Non-pigmented ciliary epithelial cell (primary cell): Measurements from ENCODE around the gene SPPL3.
"Not testable (repeated sequence)": the region's sequence is repeated elsewhere in the genome, so short reads cannot be mapped to it uniquely, and the experiment has no call there.

Source experiments
- DNase-seq: peaks from one replicate; pipeline ENCODE4 v3.0.0-alpha.2; 2010; ENCODE audit warnings: low read depth

The SPPL3 gene

DNA sequence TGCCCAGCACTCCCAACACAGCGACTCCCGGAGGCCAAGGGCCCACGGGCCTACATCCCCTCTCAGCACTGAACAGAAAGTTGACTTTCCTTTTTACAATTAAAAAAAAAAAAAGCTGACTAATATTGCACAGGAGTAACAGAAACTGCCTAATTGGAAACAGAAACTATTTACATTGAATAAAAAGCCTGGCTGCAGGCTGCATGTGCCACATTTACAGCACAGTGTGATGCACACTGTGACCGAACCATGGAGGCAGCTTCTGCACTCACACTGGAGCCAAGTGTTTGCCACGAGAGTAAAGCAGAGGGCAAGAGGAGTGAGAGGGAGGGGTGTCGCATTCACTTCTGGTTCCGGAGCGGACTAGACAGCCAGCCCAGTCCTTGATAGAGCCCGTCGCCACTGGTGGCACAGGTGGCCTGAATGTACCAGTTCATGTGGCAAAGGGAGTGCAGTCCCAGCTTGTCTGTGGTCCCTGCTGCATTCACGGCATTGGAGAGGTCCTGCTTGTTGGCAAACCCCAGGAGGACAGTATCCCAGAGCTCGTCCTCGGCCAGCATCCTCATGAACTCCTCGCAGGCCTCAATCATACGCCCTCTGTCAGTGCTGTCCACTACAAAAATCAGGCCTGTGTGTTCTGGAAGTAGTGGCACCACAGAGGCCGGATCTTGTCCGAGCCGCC is 59.2 kb downstream of the SPPL3 start:
- no peak for DNase-seq

DNA sequence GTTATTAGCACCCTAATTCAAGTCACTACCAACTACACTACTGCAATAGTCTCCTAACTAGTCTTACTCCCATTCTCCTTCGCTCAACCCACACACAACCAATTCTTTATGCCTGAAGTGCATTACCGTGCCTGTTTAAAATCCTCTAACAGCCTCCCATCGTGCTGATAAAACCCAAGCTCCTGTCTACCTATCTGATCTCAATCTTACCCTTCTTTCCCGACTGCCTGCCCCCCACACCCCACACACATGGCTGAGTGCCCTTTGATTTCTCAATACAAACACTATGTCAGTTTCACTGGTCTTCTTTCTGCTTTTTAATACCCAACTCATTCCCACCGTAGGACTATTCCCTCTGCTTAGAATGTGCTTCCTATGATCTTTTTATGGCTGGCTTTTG is 59.9 kb downstream of the SPPL3 start:
- no peak for DNase-seq

DNA sequence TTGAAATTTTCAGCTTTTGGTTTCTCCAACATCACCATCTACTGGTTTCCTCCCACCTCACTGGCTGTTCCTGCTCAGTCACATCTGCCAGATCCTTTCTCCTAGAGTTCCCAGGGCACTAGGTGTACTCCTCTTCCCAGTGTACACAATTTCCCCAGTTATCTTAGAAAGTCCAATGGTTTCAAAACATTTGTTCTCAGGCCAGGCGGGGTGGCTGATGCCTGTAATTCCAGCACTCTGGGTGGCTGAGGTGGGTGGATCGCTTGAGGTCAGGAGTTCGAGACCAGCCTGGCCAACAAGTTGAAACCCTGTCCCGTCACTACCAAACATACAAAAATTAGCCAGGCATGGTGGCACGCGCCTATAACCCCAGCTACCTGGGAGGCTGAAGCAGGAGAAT is 60.7 kb downstream of the SPPL3 start:
- no peak for DNase-seq

DNA sequence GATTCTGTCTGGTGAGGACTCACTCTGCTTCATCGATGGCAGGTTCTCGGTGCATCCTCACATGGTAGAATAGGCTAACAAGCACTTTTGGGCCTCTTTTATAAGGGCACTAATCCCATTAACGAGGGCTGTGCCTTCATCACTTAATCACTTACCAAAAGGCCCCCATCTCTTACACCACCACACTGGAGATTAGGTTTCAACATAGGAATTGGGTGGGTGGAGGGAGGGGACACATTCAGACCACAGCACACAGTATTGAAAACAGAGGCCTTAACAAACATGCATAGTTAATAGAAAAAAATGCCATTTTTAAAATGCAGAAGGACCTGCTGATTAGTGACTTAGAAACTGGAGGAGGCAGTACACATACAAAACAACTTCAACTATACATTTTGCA is 61.6 kb downstream of the SPPL3 start:
- no peak for DNase-seq

DNA sequence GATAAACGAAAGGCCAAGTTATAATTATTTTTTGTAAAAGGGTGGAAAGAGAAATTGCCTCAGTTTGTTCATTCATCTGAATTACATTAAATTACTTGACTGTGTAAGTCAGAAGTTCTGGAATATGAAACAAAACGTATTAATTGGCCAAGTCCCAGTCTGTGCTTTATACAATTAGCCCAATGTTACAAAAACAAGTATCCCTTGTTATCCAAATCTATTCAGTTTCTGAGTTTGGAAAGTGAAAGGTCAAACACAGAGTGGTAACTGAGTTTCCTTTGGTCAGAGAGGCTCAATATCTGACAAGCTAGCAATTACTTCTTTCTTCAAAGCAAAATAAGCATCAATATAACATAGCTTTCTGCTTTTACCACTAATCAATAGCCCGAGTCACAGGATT is 62.6 kb downstream of the SPPL3 start:
- DNase-seq = no peak

DNA sequence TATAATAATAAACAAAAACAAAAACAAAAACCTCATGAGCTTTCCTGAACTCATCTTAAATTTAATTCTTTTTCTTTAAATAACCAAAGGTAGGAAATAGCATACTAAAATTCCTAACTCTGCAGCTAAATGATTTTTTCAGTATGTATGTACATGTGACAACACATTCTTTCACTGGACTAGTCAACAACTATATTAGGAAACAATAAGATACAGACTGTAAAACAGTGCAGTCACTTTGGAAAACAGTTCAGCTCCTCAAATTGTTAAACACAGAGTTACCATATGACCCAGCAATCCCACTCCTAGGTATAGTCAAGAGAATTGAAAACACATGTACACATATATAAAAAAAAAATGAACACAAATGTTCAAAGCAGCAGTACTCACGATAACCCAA is 64.7 kb downstream of the SPPL3 start:
- DNase-seq = no peak

DNA sequence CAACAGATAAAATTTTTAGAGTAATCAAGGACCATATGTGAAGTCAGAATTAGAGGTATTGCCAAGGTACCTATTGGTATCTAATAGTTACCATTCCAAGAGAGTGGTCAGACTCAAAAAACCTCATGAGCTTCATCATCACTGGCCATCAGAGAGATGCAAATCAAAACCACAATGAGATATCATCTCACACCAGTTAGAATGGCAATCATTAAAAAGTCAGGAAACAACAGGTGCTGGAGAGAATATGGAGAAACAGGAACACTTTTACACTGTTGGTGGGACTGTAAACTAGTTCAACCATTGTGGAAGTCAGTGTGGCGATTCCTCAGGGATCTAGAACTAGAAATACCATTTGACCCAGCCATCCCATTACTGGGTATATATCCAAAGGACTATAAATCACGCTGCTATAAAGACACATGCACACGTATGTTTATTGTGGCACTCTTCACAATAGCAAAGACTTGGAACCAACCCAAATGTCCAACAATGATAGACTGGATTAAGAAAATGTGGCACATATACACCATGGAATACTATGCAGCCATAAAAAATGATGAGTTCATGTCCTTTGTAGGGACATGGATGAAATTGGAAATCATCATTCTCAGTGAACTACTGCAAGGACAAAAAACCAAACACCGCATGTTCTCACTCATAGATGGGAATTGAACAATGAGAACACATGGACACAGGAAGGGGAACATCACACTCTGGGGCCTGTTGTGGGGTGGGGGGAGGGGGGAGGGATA is 65.4 kb downstream of the SPPL3 start:
- DNase-seq = not testable (repeated sequence)

DNA sequence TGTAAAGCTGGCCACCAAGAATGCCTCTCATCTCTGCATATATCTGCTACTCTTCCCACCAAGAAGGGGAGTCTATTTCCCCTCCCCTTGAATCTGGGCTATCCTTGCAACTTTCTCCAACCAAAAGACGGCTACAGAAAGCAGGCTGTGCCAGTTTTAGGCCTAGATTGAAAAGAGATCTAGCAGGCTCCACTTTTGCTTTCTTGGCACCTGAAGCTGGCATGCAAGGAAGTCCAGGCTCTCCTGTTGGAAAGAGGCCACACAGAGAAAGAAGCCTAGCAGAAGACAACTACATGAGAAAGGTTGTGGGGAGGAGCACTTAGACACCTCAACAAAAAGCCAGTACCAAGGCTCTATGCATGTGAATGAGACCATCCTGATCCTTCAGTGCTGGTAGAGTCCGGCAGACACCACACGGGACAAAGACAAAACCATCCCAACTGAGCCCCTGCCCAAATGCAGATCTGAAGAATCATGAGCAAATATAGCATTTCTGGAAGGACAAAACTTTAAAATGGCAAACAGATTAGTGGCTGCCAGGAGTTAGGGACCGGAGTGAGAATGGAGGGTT is 68.0 kb downstream of the SPPL3 start:
- no peak for DNase-seq

DNA sequence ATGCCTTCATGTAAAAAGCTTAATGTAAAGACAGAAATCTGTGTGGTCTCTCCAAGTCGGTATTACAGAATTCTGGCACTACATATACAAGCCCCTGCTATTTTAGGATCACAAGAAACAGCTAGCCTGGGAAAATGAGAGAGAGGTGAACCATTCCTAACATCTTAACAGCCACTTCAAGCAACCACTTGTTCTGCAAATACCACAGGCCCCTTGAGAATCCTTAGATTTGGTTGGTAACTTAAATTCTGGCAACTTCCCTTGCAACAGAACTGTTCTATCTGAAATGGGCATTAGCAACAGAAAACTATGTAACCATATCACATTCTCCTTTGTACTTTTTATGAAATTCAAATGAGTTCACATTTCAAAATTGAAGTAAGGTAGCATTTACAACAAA is 68.5 kb downstream of the SPPL3 start:
- DNase-seq = no peak

DNA sequence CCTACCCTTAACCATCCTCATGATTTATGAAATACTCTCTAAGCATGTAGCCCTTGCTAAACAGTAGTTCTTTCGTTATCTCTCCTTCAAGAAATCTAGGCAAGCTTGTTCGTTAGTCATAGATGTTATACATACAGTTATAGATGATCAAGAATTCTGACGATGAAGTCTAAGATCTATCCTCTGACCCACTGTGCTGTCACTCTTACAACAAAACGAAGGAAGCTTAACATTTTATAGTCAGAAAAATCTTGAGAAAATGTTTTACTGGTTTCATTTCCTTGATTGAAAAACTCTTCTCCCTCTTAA is 68.9 kb downstream of the SPPL3 start:
- no peak for DNase-seq

DNA sequence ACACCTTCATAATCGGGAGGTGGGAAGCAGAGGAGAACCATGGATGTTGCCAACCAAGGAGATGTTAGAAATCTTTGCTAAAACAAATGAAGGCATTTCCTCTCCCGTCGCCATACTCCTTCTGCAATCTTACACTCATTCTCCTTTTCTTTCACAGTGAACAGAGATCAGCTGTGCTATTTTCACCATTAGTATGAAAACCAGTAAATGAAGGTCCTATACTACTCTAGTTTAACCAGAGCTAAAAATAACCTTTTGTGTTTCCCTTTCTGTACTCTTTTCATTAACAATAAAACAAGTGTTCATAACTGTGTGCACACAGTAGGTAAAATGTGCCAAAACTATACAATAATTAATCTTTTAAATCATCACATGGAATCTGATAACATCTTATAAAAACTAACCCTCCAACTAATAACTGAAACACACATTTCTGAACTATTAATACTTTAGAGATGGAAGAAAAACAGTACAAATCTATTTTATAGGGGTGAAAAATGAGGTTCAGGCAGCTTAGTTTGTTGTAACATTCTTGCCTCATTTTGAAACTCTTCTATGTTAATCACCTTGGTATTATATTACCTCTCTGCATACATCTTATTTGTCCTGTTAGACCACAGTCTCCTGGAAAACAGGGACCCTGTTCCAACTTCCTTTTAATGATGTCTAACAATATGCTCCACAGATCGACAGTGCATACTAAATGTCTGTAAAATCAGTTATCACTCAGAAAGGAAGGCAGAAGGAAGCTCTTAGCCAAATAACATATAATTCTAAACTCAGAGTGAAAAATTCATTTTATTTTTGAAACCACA is 69.5 kb downstream of the SPPL3 start:
- no peak for DNase-seq

DNA sequence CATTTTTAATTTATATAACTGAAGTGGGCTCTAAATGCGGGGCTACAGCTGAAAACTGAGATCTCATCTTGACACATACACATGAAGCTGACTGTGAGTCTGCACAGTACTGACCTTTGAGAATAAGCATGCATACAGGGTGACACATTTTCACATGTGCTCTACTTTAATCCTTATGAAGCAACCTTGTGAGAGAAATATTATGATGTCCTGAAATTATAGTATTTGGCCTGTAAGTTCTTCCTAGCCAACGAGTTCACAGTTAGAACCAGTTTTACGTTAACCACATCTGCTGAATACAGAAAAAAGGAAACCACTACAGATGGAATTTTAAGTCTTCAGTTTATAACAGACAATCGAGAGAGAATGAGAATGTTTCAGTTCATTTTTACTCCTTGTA is 70.3 kb downstream of the SPPL3 start:
- no peak for DNase-seq

DNA sequence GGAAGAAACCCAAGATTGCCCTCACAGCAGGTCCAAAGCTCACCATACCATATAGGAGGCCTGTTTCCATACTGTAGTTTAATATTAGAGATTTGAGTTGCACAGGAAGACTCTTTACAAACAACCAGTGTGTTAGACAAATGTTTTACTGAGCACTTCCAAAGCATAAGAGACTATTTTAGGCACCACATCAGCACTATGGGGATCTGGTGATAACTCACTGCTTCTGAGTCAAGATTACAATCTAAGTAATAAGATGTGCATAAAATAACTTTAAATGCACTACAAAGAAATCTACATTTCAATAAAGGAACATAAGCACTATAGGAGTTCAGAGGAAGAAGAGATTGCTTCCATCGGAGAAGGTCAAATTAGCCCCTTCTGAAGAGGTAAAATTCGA is 71.4 kb downstream of the SPPL3 start:
- no peak for DNase-seq

DNA sequence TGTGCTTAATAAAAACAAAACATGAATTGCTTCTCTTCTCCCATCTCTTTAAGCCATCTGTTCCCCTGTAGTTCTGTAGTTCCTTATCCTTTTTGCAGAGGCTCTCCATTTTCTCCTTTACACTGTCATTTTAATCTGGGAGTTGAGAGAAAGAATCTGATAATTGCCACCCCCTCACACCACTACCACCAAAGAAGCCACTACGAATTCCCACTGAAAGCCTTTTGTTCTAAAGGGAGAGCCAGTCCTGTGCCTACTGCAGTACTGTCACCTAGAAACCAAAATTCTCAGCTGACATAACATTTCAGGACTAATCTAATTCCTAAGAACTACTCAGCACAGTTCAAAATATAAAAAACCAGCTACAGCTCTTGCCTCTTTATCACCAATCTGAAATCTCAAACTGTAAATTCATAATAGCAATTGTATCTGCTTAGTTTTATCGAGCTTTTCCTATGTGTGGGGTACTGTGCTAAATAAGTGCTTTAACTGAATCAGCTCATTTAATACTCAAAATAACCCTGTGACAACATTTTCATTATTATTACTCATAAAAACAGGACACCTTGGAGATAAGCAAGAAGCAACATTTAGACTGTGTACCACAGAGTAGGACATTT is 72.4 kb downstream of the SPPL3 start:
- no peak for DNase-seq

DNA sequence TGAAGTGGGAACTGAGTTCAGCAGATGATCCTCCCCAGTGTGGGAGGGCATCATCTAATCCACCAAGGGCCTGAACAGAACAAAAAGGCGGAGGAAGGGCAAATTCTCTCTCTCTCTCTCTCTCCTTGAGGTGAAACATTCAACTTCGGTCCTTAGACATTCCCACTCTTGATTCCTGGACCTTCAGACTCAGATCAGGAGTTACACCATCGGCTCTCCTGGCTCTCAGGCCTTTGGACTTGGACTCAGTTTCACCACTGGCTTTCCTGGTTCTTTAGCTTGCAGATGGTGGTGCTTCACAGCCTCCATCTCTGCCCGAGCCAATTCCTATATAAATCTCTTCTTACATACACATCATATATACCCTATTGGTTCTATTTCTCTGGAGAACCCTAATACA is 73.2 kb downstream of the SPPL3 start:
- DNase-seq = no peak

DNA sequence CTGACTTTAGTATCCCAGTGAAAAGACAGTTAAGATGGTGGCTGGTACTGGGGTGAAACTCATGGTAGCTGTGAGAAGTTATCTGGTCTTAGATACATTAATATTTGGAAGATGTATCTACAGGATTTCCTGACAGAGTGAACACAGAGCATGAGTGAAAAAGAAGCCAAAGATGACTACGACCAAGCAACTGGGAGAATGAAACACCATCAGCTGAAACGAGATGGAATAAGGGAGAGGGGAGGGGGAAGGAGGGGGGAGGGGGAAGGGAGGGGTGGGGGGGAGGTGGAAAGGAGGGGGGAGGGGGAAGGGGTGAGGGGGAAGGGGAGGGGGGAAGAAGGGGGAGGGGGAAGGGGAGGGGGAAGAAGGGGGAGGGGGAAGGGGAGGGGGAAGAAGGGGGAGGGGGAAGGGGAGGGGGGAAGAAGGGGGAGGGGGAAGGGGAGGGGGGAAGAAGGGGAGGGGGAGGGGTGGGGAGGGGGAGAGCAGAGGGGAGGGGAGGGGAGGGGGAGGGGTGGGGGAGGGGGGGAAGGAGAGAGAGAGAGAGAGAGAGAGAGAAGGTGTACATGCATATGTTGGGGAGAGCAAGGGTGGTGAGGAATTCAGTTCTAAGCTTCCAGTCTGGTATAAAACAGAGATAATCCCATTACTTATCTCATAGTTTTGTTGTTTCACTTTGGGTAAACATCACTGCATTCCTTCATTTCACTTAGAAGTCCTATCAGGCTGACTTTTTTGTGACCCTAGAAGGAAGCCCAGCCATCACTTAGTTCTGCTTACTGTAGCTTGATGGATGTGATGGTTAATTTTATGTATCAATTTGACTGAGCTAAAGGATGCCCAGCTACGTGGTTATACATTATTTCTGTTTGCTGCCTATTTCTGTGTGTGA is 73.9 kb downstream of the SPPL3 start:
- no peak for DNase-seq

DNA sequence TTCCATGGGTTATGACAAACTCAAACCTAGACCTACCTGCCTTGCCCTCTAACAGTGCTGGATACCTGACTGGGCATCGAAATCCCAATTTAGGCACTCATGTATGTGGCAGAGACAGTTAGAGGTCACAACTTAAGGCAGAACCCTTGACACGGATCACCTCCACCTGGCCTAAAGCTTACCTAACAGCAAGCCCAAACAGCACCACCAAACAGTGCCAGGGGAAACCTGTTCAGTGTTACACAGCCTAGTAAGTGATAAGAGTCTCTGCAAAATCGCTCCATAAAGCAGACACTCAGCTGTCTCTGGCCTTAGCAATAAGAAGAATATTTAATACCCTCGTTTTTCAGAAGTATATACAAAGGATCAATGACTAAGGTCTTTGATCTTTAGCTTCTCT is 77.8 kb downstream of the SPPL3 start:
- DNase-seq = no peak

DNA sequence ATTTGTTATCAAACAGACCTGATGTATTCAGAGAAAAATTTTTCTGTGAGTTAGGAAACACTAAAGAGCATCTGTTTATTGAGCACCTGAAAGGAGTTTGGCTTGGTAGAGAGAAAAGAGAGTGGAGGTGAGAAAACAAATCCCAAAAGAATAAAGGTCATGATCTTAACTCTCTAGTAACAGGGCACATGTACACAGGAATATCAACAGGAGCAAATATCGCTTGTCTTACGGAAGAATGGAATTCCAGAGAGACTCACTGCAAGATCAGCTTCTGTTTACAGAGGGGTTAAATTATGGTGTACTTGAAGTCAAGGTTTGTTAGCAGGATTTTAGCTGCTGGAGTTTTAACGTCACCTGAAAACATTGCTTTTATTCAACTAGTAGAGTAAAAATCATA is 78.8 kb downstream of the SPPL3 start:
- no peak for DNase-seq

DNA sequence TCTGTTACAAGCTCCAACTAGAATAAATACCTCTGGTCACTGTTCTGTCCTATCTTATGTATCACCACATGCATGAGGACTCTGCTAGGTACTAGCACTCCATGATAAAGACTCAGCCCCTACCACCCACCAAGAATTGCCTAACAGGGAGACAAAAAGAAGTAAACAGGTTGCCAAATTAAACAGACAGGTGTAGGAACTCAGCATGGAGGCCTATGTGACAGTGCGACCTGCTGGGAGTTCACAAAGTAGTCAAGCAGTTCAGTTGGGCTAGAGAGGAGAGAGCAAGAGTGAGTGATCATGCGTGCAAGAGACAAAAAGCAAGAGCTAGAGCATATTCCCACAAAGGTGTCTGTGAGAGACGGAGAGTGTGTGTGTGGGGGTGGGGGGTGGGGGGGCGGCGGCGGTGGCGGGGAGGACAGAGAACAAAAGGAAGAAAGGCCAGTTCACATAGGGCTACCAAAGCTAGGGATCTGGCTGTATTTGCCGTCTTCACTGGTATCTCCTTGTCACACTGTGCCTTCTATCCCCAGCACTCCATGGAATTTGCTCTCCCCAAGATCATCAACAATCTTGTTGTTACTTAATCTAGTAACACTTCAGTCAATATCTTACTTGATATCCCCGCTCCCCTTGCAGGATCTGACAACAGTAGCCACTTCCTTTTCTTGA is 81.2 kb downstream of the SPPL3 start:
- no peak for DNase-seq

DNA sequence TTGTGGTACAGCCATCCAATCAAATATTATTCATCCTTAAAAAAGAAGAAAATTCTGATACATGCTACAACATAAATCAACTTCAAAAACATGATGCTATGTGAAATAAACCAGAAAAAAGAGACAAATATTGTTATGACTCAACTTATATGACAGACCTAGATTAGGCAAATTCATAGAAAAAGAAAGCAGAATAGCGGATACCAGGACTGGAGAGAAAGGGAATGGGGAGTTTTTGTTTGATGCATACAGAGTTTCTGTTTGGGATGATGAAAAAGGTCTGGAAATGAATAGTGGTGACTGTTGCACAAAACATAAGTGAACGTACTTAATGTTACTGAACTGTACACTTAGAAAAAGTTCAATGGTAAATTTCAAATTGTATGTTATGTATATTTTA is 82.3 kb downstream of the SPPL3 start:
- DNase-seq = no peak
